Spleen (tissue), 11 donors: Measurements from ENCODE around the gene SNRNP200. TPM values are rescaled to one million over a fixed set of nuclear protein-coding genes. Genes with fewer than 3 reads are reported as not detected.

Experiments
- DNase-seq: peaks from one replicate; pipeline ENCODE4 v3.0.0-alpha.2; 2020
- H3K27ac ChIP-seq, 8 donors: fragments of 200-600 bp; sonication (generic) in 7 of 8; 1 replicate in 4 of 8; 2 replicates in 4 of 8; pipeline versions ENCODE4 v1.5.0 to v1.8.0; 2016 to 2021; ENCODE audit warnings: inconsistent platforms in 4 of 8, mild to moderate bottlenecking in 4 of 8, moderate library complexity in 1 of 8
- H3K27me3 ChIP-seq, 7 donors: fragments of 200-600 bp; sonication (generic) in 6 of 7; replicated peaks in 1 of 7; 1 replicate in 4 of 7; 2 replicates in 3 of 7; pipeline versions ENCODE4 v1.5.0 to v1.8.0; 2016 to 2021; ENCODE audit warnings: inconsistent platforms in 3 of 7, mild to moderate bottlenecking in 1 of 7
- H3K36me3 ChIP-seq, 6 donors: fragments of 200-600 bp; sonication (generic) in 5 of 6; 1 replicate in 4 of 6; 2 replicates in 2 of 6; pipeline versions ENCODE4 v1.5.0 to v1.8.0; 2016 to 2021; ENCODE audit warnings: inconsistent platforms in 2 of 6
- H3K4me1 ChIP-seq, 6 donors: fragments of 200-600 bp; sonication (generic) in 5 of 6; 1 replicate in 3 of 6; 2 replicates in 3 of 6; pipeline versions ENCODE4 v1.5.0 to v1.8.0; 2016 to 2021; ENCODE audit warnings: inconsistent platforms in 3 of 6
- H3K4me3 ChIP-seq, 8 donors: fragments of 200-600 bp; sonication (generic) in 7 of 8; 1 replicate in 4 of 8; 2 replicates in 4 of 8; pipeline versions ENCODE4 v1.5.0 to v1.8.0; 2016 to 2021; ENCODE audit warnings: inconsistent platforms in 4 of 8, mild to moderate bottlenecking in 4 of 8, moderate library complexity in 2 of 8
- H3K9me3 ChIP-seq, 8 donors: fragments of 200-600 bp; sonication (generic) in 7 of 8; 1 replicate in 4 of 8; 2 replicates in 4 of 8; pipeline versions ENCODE4 v1.5.0 to v1.8.0; 2016 to 2021; ENCODE audit warnings: inconsistent platforms in 4 of 8
- POLR2A ChIP-seq, 3 donors: fragments of 450-650 bp; IDR thresholded peaks; one replicate each; pipeline ENCODE4 v1.5.1; 2017; ENCODE audit warnings: antibody characterized with exemption in 3 of 3, mild to moderate bottlenecking in 1 of 3
- POLR2AphosphoS5 ChIP-seq, 3 donors: sonication (generic); formaldehyde crosslinking; IDR thresholded peaks; one replicate each; pipeline ENCODE4 v1.5.1; 2017; ENCODE audit warnings: antibody characterized with exemption in 3 of 3
- WGBS, 5 donors: extraction: QIAGEN DNeasy Blood & Tissue Kit in 3 of 5; methylation state at CpG; one replicate each; pipeline versions ENCODE4 v1.1.5 to v1.1.7; 2013 to 2018; 5-methylcytosine and 5-hydroxymethylcytosine counted together
- intact Hi-C: fragments of 100-400 bp; cut with DNase I; formaldehyde crosslinking; loops from one replicate; pipeline ENCODE4 v1.15.0; 2023; ENCODE audit warnings: low total_unique reads
- polyA plus RNA-seq, 3 donors: library from polyadenylated mRNA; stranded (reverse); fragments of 200-250 nt; gene quantifications; one replicate each; pipeline ENCODE4 v1.2.1, GENCODE V29; 2013
- total RNA-seq, 7 donors: library from RNA; depleted of rRNA in 3 of 7; stranded (reverse); fragments of >200 nt in 3 of 7; fragmentation: NEBNext Ultra II Directional in 4 of 7; extraction: Animal tissue kit (Norgen Biotek cat#: 25700) in 4 of 7; gene quantifications; one replicate each; pipeline versions ENCODE4 v1.1.0 to v1.2.1, GENCODE V29; 2016 to 2021
- TF ChIP-seq, protein P1 (sequence below), 11 experiments: fragments of 200-600 bp in 7 of 11; fragments of 450-650 bp in 4 of 11; sonication (generic) in 4 of 11; IDR thresholded peaks in 8 of 11; conservative IDR thresholded peaks in 3 of 11; 1 replicate in 7 of 11; 2 replicates in 4 of 11; pipeline versions ENCODE4 v1.4.0 to v1.8.0; 2016 to 2021; ENCODE audit warnings: antibody characterized with exemption in 11 of 11, inconsistent platforms in 4 of 11, mild to moderate bottlenecking in 1 of 11
- donor health status: healthy with polysubstance abuse.
- donor health status: DM: no; HTN: no; CAD: no; lungs with moderate emphysema.
- donor health status: DM: no; HTN: no; CAD: no.
- donor health status: Bipolar disorder and iron deficiency.
- donor health status: healthy.
- donor health status: DM: no; HTN: no; CAD: no.
- donor health status: DM: yes; HTN: yes; CAD: no.

The SNRNP200 gene
- total and polyA plus RNA-seq, 10 donors, result 60.5 to 139 (median 118) TPM

DNA sequence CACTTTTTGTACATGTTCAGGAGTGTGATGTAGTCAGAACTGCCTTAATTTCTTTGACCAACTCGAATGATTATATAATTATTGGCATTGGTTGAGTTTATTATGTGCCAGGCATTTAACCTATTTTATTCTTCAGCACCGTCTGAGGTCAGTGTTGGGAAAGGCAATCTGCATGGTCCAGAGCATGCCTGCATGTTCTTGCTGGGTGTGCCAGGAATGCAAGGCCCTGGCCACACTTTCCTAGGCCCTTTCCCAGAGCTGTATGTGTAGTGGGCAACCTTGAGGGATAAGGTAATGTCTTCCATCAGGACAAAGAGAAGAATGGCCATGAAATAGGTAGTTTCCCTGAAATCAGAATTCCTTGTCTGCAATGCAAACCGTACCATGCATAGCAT is 9.7 kb upstream of the SNRNP200 start:
- 76 to 84% (median 80%) methylated on average over 3 of the region's 3 CpGs for WGBS, 5 donors
- DNase-seq, result no peak
- H3K4me1 ChIP-seq, result peaks cover 0 to 35% (median 19%) of the 10 kb centered on the region in 6 donors
- no peaks in the 10 kb centered on the region for H3K36me3 ChIP-seq
- peak overlapping the region in 3 of 8 donors; percentile 48 to 71 (median 67) for H3K27ac ChIP-seq
- H3K9me3 ChIP-seq, result no peaks in the 10 kb centered on the region
- H3K27me3 ChIP-seq, result no peaks in the 10 kb centered on the region
- TF ChIP-seq POLR2A (IDR thresholded peaks at IDR 0.05), result no peak
- TF ChIP-seq POLR2AphosphoS5 (IDR thresholded peaks at IDR 0.05), result no peak
- TF ChIP-seq, protein P1, sequence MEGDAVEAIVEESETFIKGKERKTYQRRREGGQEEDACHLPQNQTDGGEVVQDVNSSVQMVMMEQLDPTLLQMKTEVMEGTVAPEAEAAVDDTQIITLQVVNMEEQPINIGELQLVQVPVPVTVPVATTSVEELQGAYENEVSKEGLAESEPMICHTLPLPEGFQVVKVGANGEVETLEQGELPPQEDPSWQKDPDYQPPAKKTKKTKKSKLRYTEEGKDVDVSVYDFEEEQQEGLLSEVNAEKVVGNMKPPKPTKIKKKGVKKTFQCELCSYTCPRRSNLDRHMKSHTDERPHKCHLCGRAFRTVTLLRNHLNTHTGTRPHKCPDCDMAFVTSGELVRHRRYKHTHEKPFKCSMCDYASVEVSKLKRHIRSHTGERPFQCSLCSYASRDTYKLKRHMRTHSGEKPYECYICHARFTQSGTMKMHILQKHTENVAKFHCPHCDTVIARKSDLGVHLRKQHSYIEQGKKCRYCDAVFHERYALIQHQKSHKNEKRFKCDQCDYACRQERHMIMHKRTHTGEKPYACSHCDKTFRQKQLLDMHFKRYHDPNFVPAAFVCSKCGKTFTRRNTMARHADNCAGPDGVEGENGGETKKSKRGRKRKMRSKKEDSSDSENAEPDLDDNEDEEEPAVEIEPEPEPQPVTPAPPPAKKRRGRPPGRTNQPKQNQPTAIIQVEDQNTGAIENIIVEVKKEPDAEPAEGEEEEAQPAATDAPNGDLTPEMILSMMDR (IDR thresholded peaks at IDR 0.05 in 8 of 11, conservative IDR thresholded peaks at IDR 0.05 in 3 of 11), result no peak
- H3K4me3 ChIP-seq, result no peak overlapping the region
- intact Hi-C loops, result no loop called here

DNA sequence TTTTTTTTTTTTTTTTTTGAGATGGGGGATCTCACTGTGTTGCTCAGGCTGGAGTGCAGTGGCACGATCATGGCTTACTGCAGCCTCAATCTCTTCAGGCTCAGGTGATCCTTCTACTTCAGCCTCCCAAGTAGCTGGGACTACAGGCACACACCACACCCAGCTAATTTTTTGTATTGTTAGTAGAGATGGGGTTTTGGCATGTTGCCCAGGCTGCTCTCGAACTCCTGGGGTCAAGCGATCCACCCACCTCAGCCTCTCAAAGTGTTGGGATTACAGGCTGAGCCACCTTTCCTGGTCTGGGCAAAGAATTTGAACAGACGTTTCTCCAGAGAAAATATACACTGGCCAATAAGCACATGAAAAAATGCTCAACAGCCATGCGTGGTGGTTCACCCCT is 2.9 kb upstream of the SNRNP200 start:
- no peak for DNase-seq
- Histone ChIP-seq H3K4me1 (peaks cover 17 to 42% (median 28%) of the 10 kb centered on the region in 6 donors), H3K36me3 (peaks cover 0 to 14% (median 12%) of the 10 kb centered on the region in 6 donors), H3K9me3 (no peaks in the 10 kb centered on the region), H3K4me3 (no peak overlapping the region), H3K27me3 (no peaks in the 10 kb centered on the region), H3K27ac (no peak overlapping the region)
- TF ChIP-seq POLR2AphosphoS5 (IDR thresholded peaks at IDR 0.05) (no peak), POLR2A (IDR thresholded peaks at IDR 0.05) (no peak)
- TF ChIP-seq, protein P1 (IDR thresholded peaks at IDR 0.05 in 8 of 11, conservative IDR thresholded peaks at IDR 0.05 in 3 of 11), result no peak
- intact Hi-C loops, result loop anchor here (10.0 kb wide), 1 partner anchor 207 kb away; no protein-coding TSS in a partner anchor
- 84 to 91% (median 87%) methylated on average over 4 to 5 of the region's 5 CpGs for WGBS, 5 donors

DNA sequence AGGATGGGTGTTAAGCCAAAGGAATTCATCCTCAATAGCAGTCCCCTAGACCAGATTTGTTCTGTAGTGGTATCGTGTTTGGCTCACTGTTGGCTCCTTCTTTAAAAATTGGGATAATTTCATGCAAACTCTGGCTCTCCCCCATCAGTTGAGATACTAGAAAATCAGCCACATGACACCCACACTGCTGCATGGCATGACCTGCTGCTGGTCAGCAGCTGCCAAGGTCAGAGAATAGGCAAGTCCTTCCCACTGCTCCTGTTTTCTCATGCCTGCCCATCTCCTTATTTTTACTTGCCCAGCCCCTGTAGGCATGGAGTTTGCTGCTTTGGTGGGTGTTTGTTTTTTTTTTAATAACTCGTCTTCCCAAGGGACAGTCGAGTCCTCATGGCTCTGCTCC is 1.0 kb upstream of the SNRNP200 start:
- TF ChIP-seq, protein P1 (IDR thresholded peaks at IDR 0.05 in 8 of 11, conservative IDR thresholded peaks at IDR 0.05 in 3 of 11), result no peak
- no peaks in the 10 kb centered on the region for H3K9me3 ChIP-seq
- peak overlapping the region in 6 of 8 donors; percentile 72 to 84 (median 81) for H3K4me3 ChIP-seq
- DNase-seq, result no peak
- no peaks in the 10 kb centered on the region for H3K27me3 ChIP-seq
- H3K4me1 ChIP-seq, result peaks cover 20 to 61% (median 39%) of the 10 kb centered on the region in 6 donors
- intact Hi-C loops, result loop anchor here (10.0 kb wide), 1 partner anchor 208 kb away; no protein-coding TSS in a partner anchor
- 86 to 99% (median 93%) methylated on average over 3 of the region's 3 CpGs for WGBS, 5 donors
- H3K36me3 ChIP-seq, result peaks cover 0 to 33% (median 31%) of the 10 kb centered on the region in 6 donors
- H3K27ac ChIP-seq, result peak overlapping the region in 7 of 8 donors; percentile 64 to 94 (median 90)

DNA sequence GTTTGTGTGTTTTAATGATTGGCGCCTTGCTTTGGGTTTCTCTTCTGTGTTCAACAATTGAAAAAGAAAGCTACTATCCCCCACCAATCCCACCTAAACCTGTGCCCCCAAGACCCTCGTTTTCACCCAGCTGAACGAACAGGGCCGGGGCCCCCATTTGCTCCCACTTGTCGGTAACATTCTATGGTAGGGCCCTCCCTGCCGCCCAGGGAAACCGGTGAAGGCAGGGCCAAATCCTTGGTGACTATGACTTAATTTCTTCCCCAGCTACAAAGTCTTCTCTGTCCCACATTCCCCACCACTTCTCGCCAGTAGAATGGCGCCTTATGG is 598 bp upstream of the SNRNP200 start:
- Histone ChIP-seq H3K4me3 (peak overlapping the region; percentile 72 to 84 (median 81)), H3K27me3 (no peaks in the 10 kb centered on the region), H3K36me3 (peaks cover 0 to 37% (median 35%) of the 10 kb centered on the region in 6 donors), H3K4me1 (peaks cover 20 to 65% (median 41%) of the 10 kb centered on the region in 6 donors), H3K27ac (peak overlapping the region; percentile 64 to 94 (median 89)), H3K9me3 (no peaks in the 10 kb centered on the region)
- 23 to 37% (median 26%) methylated on average over 9 of the region's 9 CpGs for WGBS, 5 donors
- no peak for TF ChIP-seq POLR2A (IDR thresholded peaks at IDR 0.05)
- TF ChIP-seq, protein P1 (IDR thresholded peaks at IDR 0.05 in 8 of 11, conservative IDR thresholded peaks at IDR 0.05 in 3 of 11), result no peak
- no peak for TF ChIP-seq POLR2AphosphoS5 (IDR thresholded peaks at IDR 0.05)
- DNase-seq, result peak; percentile 79
- intact Hi-C loops, result loop anchor here (10.0 kb wide), 1 partner anchor 209 kb away; no protein-coding TSS in a partner anchor
